GM19372 (cell line): Measurements from ENCODE around the gene VCAN.

Experiments used
- ATAC-seq: cut with Tn5 transposase; IDR thresholded peaks from one replicate; pipeline ENCODE4 v1.9.1; 2021; ENCODE audit warnings: mild to moderate bottlenecking, low read depth, moderate library complexity; ENCODE audit not compliant: unreplicated experiment

VCAN gene

DNA sequence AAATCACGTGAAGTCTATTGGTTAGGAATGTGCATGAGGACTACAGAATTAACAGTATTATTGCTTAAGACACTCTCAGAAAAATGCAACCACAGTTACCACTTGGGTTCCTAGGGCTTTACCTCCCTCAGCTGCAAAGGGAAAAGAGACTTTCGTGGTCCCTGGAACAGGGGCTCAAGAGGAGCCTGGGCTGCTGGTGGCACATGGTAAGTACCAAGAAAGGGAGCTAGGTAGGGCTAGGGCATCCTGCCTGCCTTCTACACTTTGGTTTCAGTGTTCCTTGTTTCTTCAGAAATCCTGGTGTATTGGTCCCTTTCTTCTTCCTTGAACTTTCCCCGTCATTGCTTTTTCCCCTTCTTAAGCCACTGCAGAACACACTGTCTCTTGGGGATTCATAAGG, 7.3 kb upstream of the VCAN start:
- no peak for ATAC-seq

DNA sequence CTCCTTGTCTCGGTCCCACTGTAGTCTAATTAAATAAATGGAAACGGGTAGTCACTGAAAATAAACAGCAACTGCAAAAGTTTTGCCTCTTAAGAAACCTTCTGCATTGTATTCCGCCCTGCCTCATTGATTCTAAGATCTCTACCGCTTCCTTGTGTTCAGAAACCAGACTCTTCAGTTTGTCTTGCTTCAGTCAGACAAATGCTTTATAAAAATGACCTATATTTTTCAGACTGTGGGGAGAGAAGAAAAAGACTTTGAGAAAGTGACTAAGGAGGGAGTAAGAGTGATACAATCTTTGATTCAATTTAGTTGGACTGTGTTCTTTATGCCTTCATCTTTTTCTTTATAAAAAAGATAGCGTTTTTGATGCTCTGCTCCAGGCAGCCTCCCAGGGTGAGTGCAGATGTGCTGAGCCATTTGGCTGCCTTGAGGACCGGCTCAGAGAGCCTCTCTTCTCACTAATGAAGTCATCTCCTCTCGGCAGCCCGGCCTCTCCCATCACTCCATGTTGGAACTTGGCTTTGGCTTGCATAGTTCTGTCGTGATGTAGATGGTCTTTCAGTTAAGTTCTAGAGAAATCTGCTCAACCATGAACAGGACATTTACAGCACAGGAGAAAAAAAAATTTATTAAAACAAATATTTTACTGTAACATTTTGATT, 4.0 kb upstream of the VCAN start:
- no peak for ATAC-seq

DNA sequence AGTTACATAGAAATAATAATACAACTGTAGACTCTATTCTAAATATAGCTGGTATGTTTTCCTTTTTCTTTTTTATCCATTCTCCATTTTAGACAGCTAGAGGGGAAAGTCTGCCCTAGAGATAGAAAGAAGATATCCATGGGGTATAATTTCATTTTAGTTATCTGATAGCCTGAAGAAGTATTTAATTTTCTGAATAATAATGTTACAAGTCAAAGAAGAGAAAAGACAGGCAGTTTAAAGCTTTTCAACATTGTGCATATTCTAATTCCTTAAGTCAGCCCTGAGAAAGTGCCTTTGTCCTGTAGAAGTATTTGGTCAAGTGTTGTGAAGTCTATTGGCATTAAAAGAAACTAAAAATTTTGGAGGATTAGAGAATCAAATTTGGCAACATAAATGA, 2.5 kb upstream of the VCAN start:
- no peak for ATAC-seq

DNA sequence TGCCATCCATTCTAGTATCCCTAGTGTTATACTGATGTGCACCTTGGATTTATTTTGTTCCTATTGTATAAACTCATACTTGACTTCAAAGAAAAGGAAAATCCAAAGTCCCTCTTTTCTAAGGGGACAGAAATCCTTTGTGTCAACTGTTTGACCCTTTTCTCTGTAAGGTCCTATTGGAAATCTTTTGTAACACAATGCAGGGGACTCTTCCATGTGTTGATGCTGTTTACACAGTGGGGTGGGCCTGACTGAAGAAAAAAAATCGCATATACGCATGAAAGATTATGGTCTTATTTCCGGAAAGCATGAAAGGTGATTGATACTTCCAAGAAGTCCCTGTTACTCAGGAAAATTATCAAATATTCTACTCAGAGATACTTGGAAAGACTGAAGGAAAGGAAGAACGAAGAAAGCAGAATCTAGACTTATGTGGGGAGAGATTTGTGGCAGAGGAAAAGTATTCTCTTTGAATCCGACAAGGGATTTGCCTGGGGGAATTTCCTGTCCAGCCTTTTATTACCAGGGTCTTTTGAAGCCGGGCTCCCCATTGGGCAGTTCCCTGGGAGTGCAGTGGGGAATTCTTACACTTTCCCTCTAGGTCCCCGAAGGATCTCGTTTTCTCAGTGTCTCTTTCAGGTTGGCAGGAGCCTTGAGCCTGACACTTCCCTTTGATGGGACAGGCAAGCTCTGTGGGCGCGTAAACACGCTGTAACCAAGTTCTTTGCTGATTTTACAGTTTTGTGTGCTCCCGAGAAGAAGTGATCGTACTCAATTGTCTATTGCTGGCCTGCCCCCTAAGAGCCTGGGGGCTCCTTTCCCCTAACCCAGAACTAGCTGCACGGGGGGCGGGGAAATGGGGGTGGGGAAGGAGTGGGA, 779 bp upstream of the VCAN start:
- ATAC-seq = no peak

DNA sequence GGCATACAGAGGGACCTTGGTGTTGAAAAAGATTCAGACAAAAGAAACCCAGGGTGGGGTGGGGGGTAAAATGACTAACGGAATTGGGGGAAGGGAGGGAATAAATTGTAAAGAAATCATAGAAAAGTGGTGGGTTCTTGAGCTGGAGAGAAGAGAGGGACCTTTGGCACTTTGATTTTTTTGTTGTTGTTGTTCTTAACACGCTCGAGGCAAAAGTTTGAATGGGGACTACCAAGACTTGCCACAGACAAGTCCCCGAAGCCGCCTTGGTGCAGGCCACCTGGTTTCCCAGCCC, 616 bp downstream of the VCAN start:
- ATAC-seq = no peak

DNA sequence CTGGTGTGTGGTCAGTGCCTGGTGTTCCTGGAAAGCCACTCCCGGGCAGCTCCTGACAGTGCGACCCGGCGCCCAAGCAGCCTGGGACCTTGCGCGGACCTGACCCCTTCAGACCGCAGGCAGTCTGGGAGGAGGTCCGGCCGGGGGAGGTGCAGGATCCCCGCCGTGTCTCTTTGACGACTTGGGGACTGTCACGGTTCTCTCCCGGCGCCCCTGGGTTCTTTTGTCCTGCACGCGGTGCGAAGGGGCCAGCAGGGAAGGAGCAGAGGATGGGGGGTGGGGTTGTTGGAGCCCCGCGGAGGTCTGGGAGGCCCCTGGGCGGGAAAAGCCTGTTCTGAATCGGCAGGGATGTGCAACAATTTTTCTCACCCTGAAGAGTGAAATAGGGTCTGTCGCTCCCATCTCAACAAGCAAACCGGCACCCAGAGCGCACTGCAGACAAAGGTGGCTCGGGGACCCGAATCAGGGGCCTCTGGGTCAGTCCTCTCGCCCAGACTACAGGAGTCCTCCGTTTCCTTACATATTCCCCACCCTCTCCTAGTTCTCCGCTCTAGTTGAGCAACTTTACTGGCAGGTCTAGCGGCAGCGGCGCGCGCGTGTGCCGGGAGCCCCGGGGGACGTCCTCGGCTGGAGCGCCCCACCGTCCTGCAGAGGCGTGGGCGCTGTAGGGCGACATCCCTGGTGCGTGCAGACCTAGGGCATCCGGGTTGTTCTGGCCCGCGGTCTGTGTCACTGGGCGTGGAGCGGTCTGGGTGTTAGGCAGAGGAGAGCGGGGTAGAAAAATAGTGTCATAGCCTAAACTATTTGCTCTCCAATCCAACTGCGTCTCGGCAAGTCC, 1.2 kb downstream of the VCAN start:
- ATAC-seq = peak; percentile 41

DNA sequence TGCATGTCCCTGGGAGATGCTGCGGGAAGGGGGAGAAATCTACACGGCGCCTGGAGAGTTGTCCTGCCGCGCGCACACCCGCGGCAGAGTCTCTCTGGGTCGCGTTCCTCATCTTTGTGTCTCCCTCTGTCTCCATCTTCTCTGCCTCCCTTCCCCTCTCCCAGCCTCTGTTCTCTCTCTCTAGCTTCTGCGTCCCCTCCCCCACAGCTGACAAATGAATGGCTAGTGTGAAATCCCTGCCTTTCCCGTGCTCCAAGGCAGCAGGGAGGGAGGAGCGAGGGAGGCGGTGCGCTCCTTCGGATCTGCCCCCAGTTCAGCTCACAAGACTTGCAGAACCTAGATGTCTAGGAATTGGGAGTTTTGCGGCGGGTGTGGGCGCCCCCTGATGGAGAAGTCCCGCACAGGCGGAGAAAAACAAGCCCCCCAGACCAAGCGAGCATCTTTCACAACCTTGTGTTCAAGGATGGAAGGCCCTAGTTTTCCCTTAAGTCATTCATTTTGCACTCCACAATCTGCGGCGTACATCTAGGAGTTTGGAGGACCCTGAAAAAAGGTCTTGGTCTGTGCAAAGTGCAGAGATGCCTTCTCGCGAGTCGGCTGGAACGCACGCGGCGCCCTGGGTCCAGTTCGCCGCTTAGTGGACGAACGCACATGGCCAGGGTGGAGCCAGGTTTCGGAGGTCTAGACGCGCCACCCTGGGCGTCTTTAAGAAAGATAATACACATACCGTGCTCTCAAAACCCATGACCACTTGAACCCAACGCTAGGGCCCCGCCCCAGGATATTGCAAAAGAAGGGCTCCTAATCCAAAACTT, 2.0 kb downstream of the VCAN start:
- peak; percentile 43 for ATAC-seq

DNA sequence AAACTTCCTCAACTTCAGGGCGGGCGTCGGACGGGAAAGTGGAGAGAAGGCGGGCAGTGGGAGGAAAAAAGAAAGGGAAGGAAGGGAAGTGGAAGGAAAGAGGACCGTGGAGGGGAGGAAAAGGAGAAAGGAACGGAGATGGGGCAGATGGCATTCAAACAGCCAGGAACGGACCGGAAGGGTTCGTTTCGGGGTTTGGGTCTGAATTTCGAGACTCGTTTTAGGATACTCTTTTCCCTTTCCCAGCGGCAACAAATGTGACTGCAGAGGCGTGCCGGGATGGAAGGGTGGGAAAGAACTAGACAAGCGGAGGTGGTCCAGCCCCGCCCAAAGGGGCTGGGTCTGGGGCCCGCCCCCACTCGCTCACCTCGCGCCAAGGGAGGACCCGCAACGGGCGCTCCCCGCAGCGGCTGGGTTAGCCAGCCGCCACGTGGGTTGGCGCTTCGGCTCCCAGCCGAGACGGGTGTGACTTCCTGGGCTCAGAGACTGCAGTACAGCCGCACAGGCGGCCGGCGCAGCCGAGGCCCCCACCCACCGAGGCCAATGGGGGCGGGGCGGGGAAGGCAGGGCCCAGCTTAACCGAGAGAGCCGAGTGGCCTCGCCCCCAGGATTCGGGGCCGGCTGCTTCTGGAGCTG, 2.7 kb downstream of the VCAN start:
- peak; percentile 56 for ATAC-seq

DNA sequence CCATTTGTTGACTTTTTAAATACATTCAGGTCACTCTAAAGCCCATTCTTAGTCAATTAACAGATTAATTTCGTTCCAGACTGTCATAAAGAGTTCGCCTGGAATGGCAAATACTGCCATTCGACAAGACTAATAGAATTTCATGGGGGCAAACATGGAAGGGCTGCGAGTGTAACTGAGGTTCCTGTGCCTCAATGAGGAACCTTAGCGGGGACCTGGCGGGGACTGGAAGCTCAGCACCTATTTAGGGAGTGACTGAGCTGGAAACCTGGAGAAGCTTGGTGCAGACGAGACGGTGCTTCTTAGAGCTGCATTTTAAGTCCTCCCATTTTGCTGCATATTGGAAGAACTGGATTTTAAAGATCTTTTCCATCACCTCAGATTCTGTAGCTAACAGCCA, 3.4 kb downstream of the VCAN start:
- ATAC-seq = no peak

DNA sequence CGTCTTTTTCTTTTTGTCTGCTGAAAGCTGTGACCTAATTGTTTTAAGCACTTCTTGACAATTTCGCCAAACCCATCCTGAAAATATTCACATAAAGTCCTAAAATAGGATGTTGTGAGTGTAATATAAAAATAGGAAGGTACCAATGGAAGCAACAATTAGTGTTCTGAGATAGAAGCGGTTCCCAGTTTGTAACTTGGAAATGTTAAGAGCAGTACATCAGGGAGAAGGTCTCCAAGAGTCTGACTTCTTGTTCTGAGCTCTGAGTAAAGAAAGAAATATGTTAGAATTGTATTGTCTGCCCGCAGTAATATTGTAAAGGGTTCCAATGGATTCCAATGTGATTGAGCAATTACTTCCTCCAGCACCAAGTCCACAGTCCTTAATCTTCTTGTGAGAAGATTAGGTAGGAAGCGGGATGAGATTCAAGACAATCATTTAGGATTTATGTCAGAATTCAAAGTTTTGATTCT, 3.9 kb downstream of the VCAN start:
- no peak for ATAC-seq

DNA sequence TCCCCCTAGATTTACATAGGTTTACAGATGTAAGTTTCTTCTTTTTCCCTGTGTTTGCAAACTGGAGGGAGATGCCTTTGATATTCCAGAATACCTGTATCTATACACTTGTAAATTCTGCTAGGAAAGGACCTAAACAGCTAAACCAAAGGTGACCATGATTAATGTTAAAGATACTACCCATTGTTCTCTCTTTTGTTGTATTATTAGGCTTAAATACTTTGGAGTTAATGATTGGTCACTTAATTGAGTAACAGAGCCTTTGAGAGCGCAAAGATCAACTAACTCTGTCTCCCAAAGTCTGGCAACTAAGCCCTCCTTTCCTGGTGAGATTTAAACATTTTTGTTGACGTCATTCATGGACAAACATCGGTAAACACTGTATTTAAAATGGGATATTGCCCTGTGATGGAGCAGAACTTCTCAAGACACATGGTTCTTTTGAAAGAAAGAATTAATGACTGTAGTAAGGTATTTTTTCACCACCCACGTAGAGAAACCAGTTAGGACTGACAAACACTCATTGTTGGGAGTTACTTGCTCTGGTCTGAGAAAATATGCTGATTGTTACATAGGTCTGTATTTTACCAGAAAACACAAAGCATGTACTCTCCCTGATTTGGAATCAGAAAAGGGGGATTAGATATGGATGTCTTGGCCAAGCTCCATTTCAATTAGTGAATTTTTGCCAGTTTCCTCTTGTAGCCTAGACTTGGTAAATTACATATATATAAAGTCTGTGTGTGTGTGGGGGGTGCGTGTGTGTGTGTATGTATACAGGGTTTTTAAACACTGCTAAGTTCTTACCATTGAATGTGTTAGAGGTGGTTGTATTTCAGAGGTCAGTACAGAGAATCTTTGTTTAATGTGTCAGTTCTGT, 4.6 kb downstream of the VCAN start:
- no peak for ATAC-seq

DNA sequence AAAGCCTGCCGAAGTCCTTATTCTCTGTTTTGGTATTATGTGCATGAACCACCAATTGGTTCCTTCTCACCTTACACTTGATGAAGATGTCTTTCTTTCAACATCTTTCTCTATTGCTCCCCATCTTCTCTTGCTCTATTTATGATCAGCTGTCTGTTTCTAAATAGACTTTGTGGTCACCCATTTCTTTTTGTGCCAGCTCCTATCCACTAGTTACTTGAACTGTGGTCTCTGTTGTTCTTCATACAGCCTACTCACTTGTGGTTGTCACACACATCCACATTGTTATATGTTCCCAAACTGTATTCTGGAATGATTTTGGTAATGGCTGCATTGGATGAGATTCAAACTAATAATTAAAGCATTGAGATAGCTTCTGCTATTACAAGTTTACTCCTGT, 11.4 kb downstream of the VCAN start:
- ATAC-seq = no peak

DNA sequence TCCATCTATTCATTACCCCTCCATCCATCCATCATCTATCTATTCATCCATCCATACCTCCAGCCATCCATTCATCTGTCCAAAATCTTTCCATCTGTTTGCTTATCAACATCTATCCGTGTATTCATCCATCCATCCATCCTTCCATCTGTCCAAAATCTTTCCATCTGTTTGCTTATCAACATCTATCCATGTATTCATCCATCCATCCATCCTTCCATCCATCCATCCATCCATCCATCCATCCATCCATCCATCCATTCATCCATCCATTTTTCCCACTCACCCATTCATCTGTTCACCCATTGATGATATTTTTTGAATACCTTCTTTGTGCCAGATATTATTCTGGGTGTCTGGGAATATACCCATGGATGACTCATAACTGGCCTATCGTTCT, 12.8 kb downstream of the VCAN start:
- ATAC-seq = no peak

DNA sequence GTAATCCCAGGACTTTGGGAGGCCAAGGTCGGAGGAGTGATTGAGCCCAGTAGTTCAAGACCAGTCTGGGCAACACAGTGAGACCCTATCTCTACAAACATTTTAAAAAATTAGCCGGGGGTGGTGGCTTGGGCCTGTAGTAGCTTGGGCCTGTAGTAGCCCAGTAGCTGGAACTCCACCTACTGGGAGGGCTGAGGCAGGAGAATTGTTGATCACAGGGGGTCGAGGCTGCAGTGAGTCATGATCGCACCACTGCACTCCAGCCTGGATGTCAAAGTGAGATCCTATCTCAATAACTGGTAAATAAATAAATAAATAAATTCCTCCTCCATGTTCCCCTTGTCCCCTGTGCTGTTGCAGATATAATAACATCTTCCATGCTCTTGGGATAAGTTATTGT, 14.3 kb downstream of the VCAN start:
- no peak for ATAC-seq

DNA sequence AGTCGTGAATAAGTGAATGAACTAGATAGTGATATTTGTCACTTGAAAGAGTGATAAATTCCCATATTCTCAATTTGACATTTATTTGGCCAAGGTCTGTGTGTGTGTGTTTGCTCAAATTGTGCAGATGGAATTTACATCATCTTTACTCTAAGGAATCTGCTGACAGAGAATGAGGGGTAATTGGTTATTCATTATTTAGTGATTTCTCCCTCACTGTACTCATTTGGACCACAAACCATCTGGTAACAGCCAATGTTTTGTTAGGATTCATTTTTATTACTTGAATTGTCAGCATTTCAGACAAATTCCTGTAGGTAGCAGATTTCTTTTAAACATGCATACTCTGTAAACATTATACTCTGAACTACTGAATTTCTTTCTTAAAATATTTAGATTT, 15.6 kb downstream of the VCAN start:
- ATAC-seq = no peak

DNA sequence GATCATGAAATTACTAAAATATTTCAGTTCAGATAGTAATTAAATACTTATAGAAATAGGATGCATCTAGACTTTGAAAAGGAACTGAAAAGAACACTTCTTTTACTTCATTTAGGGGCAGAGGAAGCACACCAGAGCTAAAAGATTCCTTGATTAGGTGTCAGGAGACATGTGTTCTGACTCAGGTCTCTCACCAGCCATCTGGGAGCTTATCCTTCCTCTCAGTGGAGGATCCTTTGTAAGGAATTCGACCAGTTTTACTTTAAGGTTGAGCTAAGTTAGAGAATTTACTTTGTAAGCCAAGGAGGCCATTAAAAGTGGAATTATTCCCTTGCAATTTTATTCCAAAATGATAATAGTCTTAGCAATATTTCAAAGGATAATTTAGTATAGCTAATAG, 16.7 kb downstream of the VCAN start:
- no peak for ATAC-seq

DNA sequence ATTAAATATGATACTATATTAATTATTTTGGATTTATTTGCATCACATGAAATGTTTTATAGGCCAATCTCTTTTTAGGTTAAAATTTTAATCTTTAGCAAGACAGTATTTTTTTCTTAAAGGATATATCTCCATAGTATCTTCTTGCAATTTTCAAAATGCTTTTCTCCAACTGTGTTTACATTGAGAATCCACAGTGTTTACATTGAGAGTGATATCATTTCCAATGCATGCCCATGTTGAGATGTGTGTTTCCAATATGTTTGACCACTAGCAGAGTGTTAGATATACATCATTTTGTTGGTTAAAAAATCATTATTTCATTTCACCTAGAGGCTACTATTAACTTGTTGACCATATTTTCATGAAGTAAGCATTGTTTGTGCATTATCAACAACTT, 17.3 kb downstream of the VCAN start:
- no peak for ATAC-seq

DNA sequence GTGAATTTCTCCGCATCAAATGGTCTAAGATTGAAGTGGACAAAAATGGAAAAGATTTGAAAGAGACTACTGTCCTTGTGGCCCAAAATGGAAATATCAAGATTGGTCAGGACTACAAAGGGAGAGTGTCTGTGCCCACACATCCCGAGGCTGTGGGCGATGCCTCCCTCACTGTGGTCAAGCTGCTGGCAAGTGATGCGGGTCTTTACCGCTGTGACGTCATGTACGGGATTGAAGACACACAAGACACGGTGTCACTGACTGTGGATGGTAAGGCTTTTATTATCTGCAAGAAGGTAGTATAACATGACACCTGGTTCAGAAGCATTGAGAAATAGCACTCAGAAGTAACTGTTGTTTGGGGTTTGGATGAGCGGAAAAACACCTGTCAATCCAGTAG, 18.7 kb downstream of the VCAN start:
- no peak for ATAC-seq

DNA sequence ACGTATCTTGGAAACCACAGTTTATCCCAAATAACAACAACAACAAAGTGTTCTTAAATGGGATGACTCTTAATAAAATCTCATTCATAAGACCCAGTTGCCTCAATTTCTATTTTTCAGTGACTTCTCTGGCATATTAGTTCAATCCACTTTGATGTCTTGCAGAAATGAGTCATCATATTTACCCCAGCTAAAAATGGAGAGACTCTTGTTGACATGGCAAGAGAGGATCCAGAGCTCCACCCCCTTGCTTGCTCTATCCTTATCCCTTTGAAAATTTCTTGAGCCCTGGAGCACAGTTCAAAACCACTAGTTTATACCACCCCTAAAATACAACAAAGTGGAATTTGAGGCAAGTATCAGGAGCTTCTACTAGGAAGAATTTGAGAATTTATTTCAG, 20.8 kb downstream of the VCAN start:
- ATAC-seq = no peak
